Fibroblast of lung (primary cell): ENCODE results near the gene KATNAL1. TPM values are rescaled to one million over a fixed set of nuclear protein-coding genes. Genes with fewer than 3 reads are reported as not detected.
"Not testable (repeated sequence)": the region's sequence is repeated elsewhere in the genome, so short reads cannot be mapped to it uniquely, and the experiment has no call there.

Experiments used
- DNase-seq, 2 donors: peaks; one replicate each; pipeline versions ENCODE4 v3.0.0 to v3.0.0-alpha.2; 2010; ENCODE audit warnings: low read depth in 2 of 2
- H2AFZ ChIP-seq: 2 replicates; pipeline ENCODE4 v1.5.1; 2012; ENCODE audit warnings: low read length, control low read depth, inconsistent platforms
- H3K27ac ChIP-seq: 2 replicates; pipeline ENCODE4 v1.5.1; 2011; ENCODE audit warnings: low read length, control low read depth; ENCODE audit not compliant: insufficient read depth
- H3K27me3 ChIP-seq: 2 replicates; pipeline ENCODE4 v1.5.1; 2011; ENCODE audit warnings: mild to moderate bottlenecking, low read length; ENCODE audit not compliant: control insufficient read depth, insufficient read depth
- H3K36me3 ChIP-seq: 2 replicates; pipeline ENCODE4 v1.5.1; 2011; ENCODE audit warnings: low read length; ENCODE audit not compliant: control insufficient read depth, insufficient read depth
- H3K4me1 ChIP-seq: 2 replicates; pipeline ENCODE4 v1.5.1; 2011; ENCODE audit warnings: low read length; ENCODE audit not compliant: control insufficient read depth, insufficient read depth; ENCODE audit errors: extremely low read depth
- H3K4me2 ChIP-seq: 2 replicates; pipeline ENCODE4 v1.5.1; 2011; ENCODE audit warnings: low read length, control low read depth; ENCODE audit not compliant: insufficient read depth; ENCODE audit errors: extremely low read depth
- H3K4me3 ChIP-seq, 4 experiments: fragments of 200-600 bp in 1 of 4; sonication (generic) in 1 of 4; replicated peaks in 1 of 4; 2 replicates each; pipeline ENCODE4 v1.5.1; 2011 to 2016; ENCODE audit warnings: low read length in 4 of 4, low read depth in 3 of 4, mild to moderate bottlenecking in 3 of 4, control low read depth in 2 of 4, inconsistent platforms in 1 of 4, mixed read lengths in 1 of 4; ENCODE audit not compliant: insufficient read depth in 1 of 4; ENCODE audit errors: control extremely low read depth in 1 of 4
- H3K79me2 ChIP-seq: 2 replicates; pipeline ENCODE4 v1.5.1; 2012; ENCODE audit warnings: mild to moderate bottlenecking, low read length, inconsistent platforms; ENCODE audit not compliant: control insufficient read depth, insufficient read depth
- H3K9ac ChIP-seq: 2 replicates; pipeline ENCODE4 v1.5.1; 2011; ENCODE audit warnings: mild to moderate bottlenecking, low read length, control low read depth; ENCODE audit not compliant: insufficient read depth
- H3K9me3 ChIP-seq: 2 replicates; pipeline ENCODE4 v1.5.1; 2012; ENCODE audit warnings: low read depth, low read length; ENCODE audit not compliant: control insufficient read depth, insufficient read depth
- H4K20me1 ChIP-seq: 2 replicates; pipeline ENCODE4 v1.5.1; 2011; ENCODE audit warnings: low read length; ENCODE audit not compliant: control insufficient read depth, insufficient read depth; ENCODE audit errors: extremely low read depth
- CTCF ChIP-seq, 2 donors: IDR thresholded peaks in 1 of 2; conservative IDR thresholded peaks in 1 of 2; 1 replicate in 1 of 2; 2 replicates in 1 of 2; pipeline ENCODE4 v1.5.1; 2011 to 2012; ENCODE audit warnings: low read length in 2 of 2, control low read depth in 1 of 2, inconsistent platforms in 1 of 2, low read depth in 1 of 2, mild to moderate bottlenecking in 1 of 2
- EZH2 ChIP-seq: IDR thresholded peaks from 2 replicates; pipeline ENCODE4 v1.5.1; 2012; ENCODE audit warnings: low read length, control low read depth, mild to moderate bottlenecking; ENCODE audit errors: missing control alignments
- polyA plus RNA-seq, 2 donors: library from polyadenylated mRNA; depleted of rRNA in 1 of 2; stranded (reverse) in 1 of 2; unstranded in 1 of 2; fragments of >200 nt; gene quantifications; 2 replicates each; pipeline ENCODE4 v1.2.1, GENCODE V29; 2011 to 2012; ENCODE audit warnings: missing spikeins in 1 of 2
- total RNA-seq: library from RNA; depleted of rRNA; stranded (reverse); fragments of >200 nt; gene quantifications from 2 replicates; pipeline ENCODE4 v1.2.1, GENCODE V29; 2014

The KATNAL1 gene
- total and polyA plus RNA-seq, 2 donors (not counting 1 experiment from before 2014, with no cell fraction given) = 24.8 to 32.7 TPM

DNA sequence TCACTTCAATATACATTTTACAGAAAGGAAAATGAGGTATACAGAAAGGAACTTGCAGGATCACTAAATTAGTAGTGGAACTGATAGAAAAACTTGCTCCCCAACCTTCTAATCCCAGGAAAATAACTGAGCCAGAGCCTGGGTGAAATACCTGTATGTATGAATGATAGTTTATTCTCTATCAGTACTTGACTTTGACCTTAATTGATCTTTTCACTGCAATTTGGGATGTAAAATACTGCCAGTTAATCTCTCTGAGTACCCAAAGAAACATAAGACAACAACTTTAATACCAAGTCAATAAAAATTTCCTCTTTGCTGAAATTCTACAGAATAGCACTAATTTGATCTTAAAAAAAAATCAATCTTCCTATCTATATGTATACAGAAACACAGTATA lies 33.3 kb downstream of the KATNAL1 start:
- Histone ChIP-seq H3K79me2 (peaks cover 4% of the 10 kb centered on the region), H3K36me3 (no peaks in the 10 kb centered on the region), H3K27ac (no peak overlapping the region), H3K4me3 (no peak overlapping the region), H4K20me1 (no peaks in the 10 kb centered on the region), H3K27me3 (no peaks in the 10 kb centered on the region), H3K4me1 (no peaks in the 10 kb centered on the region), H3K9me3 (no peaks in the 10 kb centered on the region), H3K9ac (no peak overlapping the region), H2AFZ (no peak overlapping the region), H3K4me2 (no peak overlapping the region)
- DNase-seq = no peak
- TF ChIP-seq CTCF (conservative IDR thresholded peaks at IDR 0.05 in 1 of 2, IDR thresholded peaks at IDR 0.05 in 1 of 2; ENCODE audit: low read depth in 1 of 2, low read length in 2 of 2) = no peak
- TF ChIP-seq EZH2 = no peak

- H2AFZ ChIP-seq, H3K27me3 ChIP-seq, H3K36me3 ChIP-seq, H3K9ac ChIP-seq, H3K4me3 ChIP-seq, H4K20me1 ChIP-seq, H3K4me2 ChIP-seq, H3K9me3 ChIP-seq, H3K4me1 ChIP-seq, H3K27ac ChIP-seq, DNase-seq: not testable (repeated sequence)
- H3K79me2 ChIP-seq = peaks cover 10% of the 10 kb centered on the region
Observed at GRCh38 chr13:30270035-30270434, 37.3 kb downstream of the KATNAL1 start.

DNA sequence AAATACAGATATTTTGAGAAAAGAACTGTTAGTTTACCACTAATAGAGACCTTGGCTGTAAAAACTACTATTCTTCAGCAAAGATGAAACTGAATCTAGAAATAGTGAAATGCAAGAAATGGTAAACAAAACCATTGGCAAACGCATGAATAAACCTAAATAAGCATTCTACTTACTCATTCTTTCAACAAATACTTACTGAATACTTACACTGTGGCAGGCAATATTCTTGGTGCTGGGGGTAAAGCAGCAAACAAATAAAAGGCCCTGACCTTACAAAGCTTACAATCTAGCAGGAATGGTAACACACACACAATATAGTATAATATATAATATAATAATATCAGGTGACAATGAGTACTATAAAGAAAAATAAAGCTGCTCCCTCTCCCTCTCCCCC lies 38.7 kb downstream of the KATNAL1 start:
- Histone ChIP-seq H3K9me3 (no peaks in the 10 kb centered on the region), H3K9ac (no peak overlapping the region), H2AFZ (no peak overlapping the region), H3K36me3 (no peaks in the 10 kb centered on the region), H3K4me1 (no peaks in the 10 kb centered on the region), H4K20me1 (no peaks in the 10 kb centered on the region), H3K27ac (no peak overlapping the region), H3K27me3 (no peaks in the 10 kb centered on the region), H3K79me2 (peaks cover 10% of the 10 kb centered on the region), H3K4me2 (no peak overlapping the region), H3K4me3 (no peak overlapping the region)
- TF ChIP-seq CTCF (conservative IDR thresholded peaks at IDR 0.05 in 1 of 2, IDR thresholded peaks at IDR 0.05 in 1 of 2; ENCODE audit: low read depth in 1 of 2, low read length in 2 of 2) (no peak), EZH2 (no peak)
- peak in 1 of 2 donors; percentile 18 for DNase-seq
